Right atrium auricular region (tissue), 2 donors: ENCODE measurements around the gene GJA5. TPM values are rescaled to one million over a fixed set of nuclear protein-coding genes. Genes with fewer than 3 reads are reported as not detected.

Source experiments
- DNase-seq: peaks from one replicate; pipeline ENCODE4 v3.0.0-alpha.2; 2019; ENCODE audit warnings: low spot score
- H3K27ac ChIP-seq, 2 donors: fragments of 200-600 bp; sonication (generic); 1 replicate in 1 of 2; 2 replicates in 1 of 2; pipeline ENCODE4 v1.5.1; 2016 to 2019
- H3K27me3 ChIP-seq, 2 donors: fragments of 200-600 bp; sonication (generic); one replicate each; pipeline versions ENCODE4 v1.5.1 to v1.6.0; 2017 to 2019
- H3K36me3 ChIP-seq: fragments of 200-600 bp; sonication (generic); one replicate; pipeline ENCODE4 v1.5.1; 2016
- H3K4me1 ChIP-seq, 2 donors: fragments of 200-600 bp; sonication (generic); one replicate each; pipeline versions ENCODE4 v1.5.1 to v1.6.0; 2017 to 2019
- H3K4me3 ChIP-seq, 2 donors: fragments of 200-600 bp; sonication (generic); 1 replicate in 1 of 2; 2 replicates in 1 of 2; pipeline ENCODE4 v1.5.1; 2017 to 2019; ENCODE audit warnings: mild to moderate bottlenecking in 1 of 2, moderate library complexity in 1 of 2
- H3K9me3 ChIP-seq, 2 donors: fragments of 200-600 bp; sonication (generic); one replicate each; pipeline ENCODE4 v1.5.1; 2019
- total RNA-seq, 2 donors: library from RNA; depleted of rRNA; stranded (reverse); fragments of >200 nt; gene quantifications; one replicate each; pipeline ENCODE4 v1.1.0, GENCODE V29; 2016
- TF ChIP-seq, protein P1 (sequence below), 2 donors: fragments of 200-600 bp; sonication (generic); IDR thresholded peaks; one replicate each; pipeline ENCODE4 v1.5.1; 2019; ENCODE audit warnings: antibody characterized with exemption in 2 of 2

GJA5 gene
- total RNA-seq, 2 donors from 2014 or later = 114 to 126 TPM

DNA sequence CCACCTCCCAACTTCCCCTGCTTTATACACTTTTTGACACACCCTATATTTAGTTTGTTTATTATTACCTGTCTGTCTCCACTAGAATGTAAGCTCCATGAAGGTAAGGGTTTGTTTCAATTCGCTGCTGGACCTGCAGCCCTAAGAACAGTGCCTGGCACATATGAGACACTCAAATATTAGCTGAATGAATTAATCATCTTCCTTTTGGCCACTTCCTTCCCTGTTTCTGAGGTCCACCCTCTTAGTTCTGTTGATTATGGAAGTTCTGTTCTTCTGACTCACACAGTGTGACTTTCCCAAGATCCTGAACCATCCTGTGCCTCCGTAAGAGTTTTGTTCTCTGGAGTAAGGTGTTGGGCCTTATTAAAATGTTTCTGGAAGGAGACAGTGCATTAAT is 40.4 kb upstream of the GJA5 start:
- TF ChIP-seq, protein P1, sequence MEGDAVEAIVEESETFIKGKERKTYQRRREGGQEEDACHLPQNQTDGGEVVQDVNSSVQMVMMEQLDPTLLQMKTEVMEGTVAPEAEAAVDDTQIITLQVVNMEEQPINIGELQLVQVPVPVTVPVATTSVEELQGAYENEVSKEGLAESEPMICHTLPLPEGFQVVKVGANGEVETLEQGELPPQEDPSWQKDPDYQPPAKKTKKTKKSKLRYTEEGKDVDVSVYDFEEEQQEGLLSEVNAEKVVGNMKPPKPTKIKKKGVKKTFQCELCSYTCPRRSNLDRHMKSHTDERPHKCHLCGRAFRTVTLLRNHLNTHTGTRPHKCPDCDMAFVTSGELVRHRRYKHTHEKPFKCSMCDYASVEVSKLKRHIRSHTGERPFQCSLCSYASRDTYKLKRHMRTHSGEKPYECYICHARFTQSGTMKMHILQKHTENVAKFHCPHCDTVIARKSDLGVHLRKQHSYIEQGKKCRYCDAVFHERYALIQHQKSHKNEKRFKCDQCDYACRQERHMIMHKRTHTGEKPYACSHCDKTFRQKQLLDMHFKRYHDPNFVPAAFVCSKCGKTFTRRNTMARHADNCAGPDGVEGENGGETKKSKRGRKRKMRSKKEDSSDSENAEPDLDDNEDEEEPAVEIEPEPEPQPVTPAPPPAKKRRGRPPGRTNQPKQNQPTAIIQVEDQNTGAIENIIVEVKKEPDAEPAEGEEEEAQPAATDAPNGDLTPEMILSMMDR (IDR thresholded peaks at IDR 0.05) = no peak
- Histone ChIP-seq H3K4me3 (no peak overlapping the region), H3K4me1 (peaks cover 0 to 11% of the 10 kb centered on the region in 2 donors), H3K9me3 (no peaks in the 10 kb centered on the region), H3K36me3 (no peaks in the 10 kb centered on the region), H3K27ac (no peak overlapping the region), H3K27me3 (no peaks in the 10 kb centered on the region)
- DNase-seq = no peak

DNA sequence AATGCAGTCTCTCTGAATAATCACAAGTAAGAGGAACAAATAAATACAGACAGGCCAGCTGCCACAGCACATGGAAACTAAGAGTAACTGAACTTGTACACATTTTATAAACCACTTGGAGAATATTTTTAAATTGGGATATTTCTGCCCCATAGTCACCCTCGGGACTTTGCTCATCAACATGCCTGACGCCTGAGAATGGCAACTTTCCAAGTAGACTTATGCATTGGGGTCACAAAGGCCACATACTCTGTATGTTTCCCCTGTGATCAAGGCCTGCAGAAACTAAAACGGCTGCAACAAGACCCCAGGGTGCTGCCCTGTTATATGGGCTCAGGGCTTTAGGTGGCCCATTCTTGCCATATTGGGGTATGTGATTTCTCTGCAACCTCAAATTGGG is 38.3 kb upstream of the GJA5 start:
- Histone ChIP-seq H3K9me3 (no peaks in the 10 kb centered on the region), H3K4me1 (peaks cover 0 to 18% of the 10 kb centered on the region in 2 donors), H3K27ac (no peak overlapping the region), H3K36me3 (no peaks in the 10 kb centered on the region), H3K27me3 (no peaks in the 10 kb centered on the region), H3K4me3 (no peak overlapping the region)
- DNase-seq = no peak
- TF ChIP-seq, protein P1 (IDR thresholded peaks at IDR 0.05) = no peak

DNA sequence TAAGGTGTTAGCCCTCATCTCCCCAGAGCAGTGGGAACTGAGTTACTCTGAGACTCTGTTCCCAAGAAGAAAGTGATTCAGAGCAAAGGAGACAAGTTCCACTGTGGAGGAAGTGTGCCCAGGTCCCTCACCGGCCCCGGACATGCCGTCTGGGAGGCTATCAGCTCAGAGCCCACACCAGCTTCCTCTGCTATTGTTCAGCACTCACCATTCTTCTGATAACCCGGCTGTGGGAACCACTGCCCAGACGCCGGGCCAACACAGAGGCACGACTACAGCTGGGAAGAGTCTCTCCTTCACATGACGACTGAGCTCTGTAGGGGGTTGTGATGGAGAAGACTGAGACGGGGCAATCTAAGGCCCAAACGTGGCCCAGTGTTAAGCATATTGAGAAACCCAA is 34.2 kb upstream of the GJA5 start:
- H3K4me3 ChIP-seq = no peak overlapping the region
- H3K27ac ChIP-seq = no peak overlapping the region
- peaks cover 0 to 18% of the 10 kb centered on the region in 2 donors for H3K4me1 ChIP-seq
- no peaks in the 10 kb centered on the region for H3K27me3 ChIP-seq
- H3K9me3 ChIP-seq = no peaks in the 10 kb centered on the region
- no peak for DNase-seq
- no peaks in the 10 kb centered on the region for H3K36me3 ChIP-seq
- TF ChIP-seq, protein P1 (IDR thresholded peaks at IDR 0.05) = no peak

DNA sequence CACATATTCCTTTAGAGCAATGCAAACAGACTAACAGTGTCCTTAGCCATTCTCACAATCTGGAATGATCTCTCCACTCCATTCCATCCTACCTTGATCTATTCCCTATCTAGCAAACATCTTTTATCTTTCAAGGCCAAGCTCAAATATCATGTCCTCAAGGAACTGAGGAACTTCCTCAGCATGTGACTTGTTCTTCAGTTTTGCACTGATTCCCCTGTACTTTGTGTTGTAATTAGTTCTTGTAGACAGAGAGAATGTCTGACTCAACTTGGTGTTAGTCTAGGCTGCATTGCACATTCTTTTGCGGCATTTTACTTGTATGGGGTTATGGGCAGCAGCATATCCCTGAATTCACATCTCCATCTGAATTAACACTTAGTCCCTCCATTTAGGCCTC is 31.5 kb upstream of the GJA5 start:
- no peaks in the 10 kb centered on the region for H3K9me3 ChIP-seq
- no peak overlapping the region for H3K4me3 ChIP-seq
- TF ChIP-seq, protein P1 (IDR thresholded peaks at IDR 0.05) = no peak
- H3K36me3 ChIP-seq = no peaks in the 10 kb centered on the region
- no peak overlapping the region for H3K27ac ChIP-seq
- H3K27me3 ChIP-seq = no peaks in the 10 kb centered on the region
- no peak for DNase-seq
- H3K4me1 ChIP-seq = peaks cover 0 to 16% of the 10 kb centered on the region in 2 donors

DNA sequence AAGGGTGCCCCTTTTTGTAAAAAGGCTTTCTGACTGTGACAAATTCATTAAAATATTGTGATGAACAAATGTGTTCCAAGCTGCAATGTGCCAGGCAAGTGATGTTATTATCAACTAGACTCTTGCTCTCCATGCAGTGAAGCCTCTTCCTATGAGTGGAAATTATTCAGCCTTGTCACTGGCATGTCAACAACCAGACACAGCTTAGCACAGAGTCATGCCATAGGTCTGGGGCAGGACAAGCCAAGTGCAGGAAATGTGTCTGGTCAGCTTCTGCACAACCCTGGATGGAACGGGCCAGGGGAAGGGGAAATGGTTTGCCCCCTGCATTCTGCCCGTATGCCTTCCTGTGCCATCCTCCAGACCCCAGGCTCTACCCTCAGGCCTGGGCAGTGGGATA is 27.4 kb upstream of the GJA5 start:
- Histone ChIP-seq H3K27me3 (no peaks in the 10 kb centered on the region), H3K4me1 (peaks cover 0 to 12% of the 10 kb centered on the region in 2 donors), H3K27ac (no peak overlapping the region), H3K36me3 (no peaks in the 10 kb centered on the region), H3K4me3 (no peak overlapping the region), H3K9me3 (no peaks in the 10 kb centered on the region)
- no peak for DNase-seq
- TF ChIP-seq, protein P1 (IDR thresholded peaks at IDR 0.05) = no peak

DNA sequence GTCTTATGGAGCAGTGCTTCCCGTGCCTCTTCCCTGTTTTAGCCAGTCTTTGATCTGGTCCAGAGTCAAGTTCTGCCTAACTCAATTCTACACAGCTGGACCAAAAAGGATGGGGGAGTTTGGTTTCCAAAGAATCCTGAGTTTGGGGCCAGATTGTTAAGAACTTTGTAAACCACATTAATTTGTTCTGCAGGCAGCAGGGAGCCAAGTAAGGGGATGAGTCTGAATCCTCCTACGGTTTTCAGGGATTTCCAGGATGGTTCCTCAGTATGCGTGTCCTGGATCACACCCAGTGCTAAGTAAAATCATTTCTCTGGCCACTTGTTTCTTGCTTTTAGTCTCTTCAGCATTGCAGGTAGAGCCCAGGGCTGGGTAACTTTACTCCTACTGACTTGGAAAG is 26.1 kb upstream of the GJA5 start:
- no peak overlapping the region for H3K4me3 ChIP-seq
- TF ChIP-seq, protein P1 (IDR thresholded peaks at IDR 0.05) = no peak
- peaks cover 0 to 12% of the 10 kb centered on the region in 2 donors for H3K4me1 ChIP-seq
- DNase-seq = no peak
- no peaks in the 10 kb centered on the region for H3K36me3 ChIP-seq
- no peaks in the 10 kb centered on the region for H3K27me3 ChIP-seq
- no peak overlapping the region for H3K27ac ChIP-seq
- no peaks in the 10 kb centered on the region for H3K9me3 ChIP-seq
